PC-9 (cell line): ENCODE results near the gene ZSWIM5. TPM values are rescaled to one million over a fixed set of nuclear protein-coding genes. Genes with fewer than 3 reads are reported as not detected.

ENCODE experiments used
- BruUV-seq: library from RNA; stranded (reverse); fragments of 400-500 nt; replicated peaks from 2 replicates; lab custom pipeline; 2021; lab: Mats Ljungman, UMichigan
- CTCF ChIA-PET: fragments of 300-600 bp; sonication (Branson Sonifier 250); formaldehyde crosslinking; loops from one replicate; lab custom pipeline; 2022; ENCODE audit warnings: antibody characterized with exemption; lab: Charles Lee
- POLR2A ChIA-PET: fragments of 300-600 bp; sonication (Branson Sonifier 250); formaldehyde crosslinking; loops from one replicate; lab custom pipeline; 2022; ENCODE audit warnings: antibody characterized with exemption; ENCODE audit not compliant: unreplicated experiment; lab: Charles Lee
- DNase-seq, 2 experiments: peaks; one replicate each; pipeline versions ENCODE4 v3.0.0 to v3.0.0-alpha.2; 2015 to 2022; ENCODE audit warnings: mixed read lengths in 1 of 2
- H2AFZ ChIP-seq: fragments of 200-600 bp; sonication (generic); 2 replicates; pipeline ENCODE4 v1.8.1; 2017; ENCODE audit warnings: antibody characterized with exemption
- H3F3A ChIP-seq: fragments of 200-600 bp; sonication (generic); 2 replicates; pipeline ENCODE4 v1.8.1; 2017; ENCODE audit warnings: antibody characterized with exemption, mild to moderate bottlenecking, low read depth; ENCODE audit not compliant: insufficient read depth
- H3K27ac ChIP-seq: fragments of 200-600 bp; sonication (generic); 2 replicates; pipeline ENCODE4 v1.6.1; 2016; ENCODE audit warnings: mixed run types
- H3K27me3 ChIP-seq: fragments of 200-600 bp; sonication (generic); 2 replicates; pipeline ENCODE4 v1.6.1; 2016; ENCODE audit warnings: low read depth, mixed run types; ENCODE audit not compliant: insufficient read depth
- H3K36me3 ChIP-seq: fragments of 200-600 bp; sonication (generic); 2 replicates; pipeline ENCODE4 v1.6.1; 2016; ENCODE audit warnings: low read depth, mixed run types
- H3K4me1 ChIP-seq: fragments of 200-600 bp; sonication (generic); replicated peaks from 2 replicates; pipeline ENCODE4 v1.6.1; 2016; ENCODE audit warnings: mixed run types; ENCODE audit not compliant: insufficient read depth
- H3K4me2 ChIP-seq: fragments of 200-600 bp; sonication (generic); 2 replicates; pipeline ENCODE4 v1.6.1; 2017; ENCODE audit warnings: mixed run types
- H3K4me3 ChIP-seq: fragments of 200-600 bp; sonication (generic); 2 replicates; pipeline ENCODE4 v1.6.1; 2016; ENCODE audit warnings: mixed run types
- H3K79me2 ChIP-seq: fragments of 200-600 bp; sonication (generic); 2 replicates; pipeline ENCODE4 v1.6.1; 2017; ENCODE audit warnings: low read depth, mixed run types
- H3K9me2 ChIP-seq: fragments of 200-600 bp; sonication (generic); 2 replicates; pipeline ENCODE4 v1.8.1; 2017; ENCODE audit warnings: mild to moderate bottlenecking; ENCODE audit not compliant: insufficient read depth
- H3K9me3 ChIP-seq: fragments of 200-600 bp; sonication (generic); 2 replicates; pipeline ENCODE4 v1.8.1; 2016; ENCODE audit warnings: low read depth; ENCODE audit not compliant: insufficient read depth
- H4K20me1 ChIP-seq: fragments of 200-600 bp; sonication (generic); 2 replicates; pipeline ENCODE4 v1.8.1; 2017; ENCODE audit not compliant: insufficient read depth
- CTCF ChIP-seq: fragments of 200-600 bp; sonication (generic); conservative IDR thresholded peaks from 2 replicates; pipeline ENCODE4 v1.6.1; 2017; ENCODE audit warnings: mixed run types, antibody characterized with exemption, mild to moderate bottlenecking, moderate library complexity
- EZH2 ChIP-seq: fragments of 200-600 bp; sonication (generic); IDR thresholded peaks from 2 replicates; pipeline ENCODE4 v1.8.0; 2017; ENCODE audit warnings: antibody characterized with exemption, low read depth
- intact Hi-C: fragments of 100-400 bp; cut with micrococcal nuclease; formaldehyde crosslinking; loops from one replicate; pipeline ENCODE4 v1.10.0; 2022; ENCODE audit not compliant: unreplicated experiment
- total RNA-seq: library from RNA; stranded (reverse); gene quantifications from 2 replicates; pipeline ENCODE4 v1.2.3, GENCODE V29; 2021

Gene ZSWIM5
- total RNA-seq, 1 experiment from 2014 or later: 0.50 TPM

GRCh38 chr1:45198185-45198584 lies 8.2 kb downstream of the ZSWIM5 start:
- no peak overlapping the region for H2AFZ ChIP-seq
- DNase-seq: no peak
- no peaks in the 10 kb centered on the region; the same call in 1 of the 2 replicates for H3K9me3 ChIP-seq
- H3K36me3 ChIP-seq: no peaks in the 10 kb centered on the region
- no peaks in the 10 kb centered on the region for H3K4me1 ChIP-seq
- no peaks in the 10 kb centered on the region for H3K79me2 ChIP-seq
- intact Hi-C loops: no loop called here
- H3K27ac ChIP-seq: no peak overlapping the region
- no peaks in the 10 kb centered on the region for H3F3A ChIP-seq
- ChIA-PET CTCF (no interaction called here), POLR2A (interaction anchor here (0.6 kb wide), 1 partner anchor 1035 kb away, joined by 4 read pairs; no protein-coding TSS in a partner anchor)
- no peaks in the 10 kb centered on the region for H3K27me3 ChIP-seq
- no peaks in the 10 kb centered on the region for H3K9me2 ChIP-seq
- no TSS peak for BruUV-seq
- no peak overlapping the region for H3K4me2 ChIP-seq
- H4K20me1 ChIP-seq: no peaks in the 10 kb centered on the region
- no peak for TF ChIP-seq EZH2
- TF ChIP-seq CTCF: no peak
- no peak overlapping the region for H3K4me3 ChIP-seq

GRCh38 chr1:45196863-45197262 lies 9.5 kb downstream of the ZSWIM5 start:
- H3K9me3 ChIP-seq: no peaks in the 10 kb centered on the region
- CTCF ChIA-PET: interaction anchor here (0.6 kb wide), 1 partner anchor 186 kb away, joined by 4 read pairs; no protein-coding TSS in a partner anchor
- H3K4me1 ChIP-seq: no peaks in the 10 kb centered on the region
- TF ChIP-seq EZH2 (no peak), CTCF (no peak)
- no peaks in the 10 kb centered on the region for H3K9me2 ChIP-seq
- no peak overlapping the region for H3K4me3 ChIP-seq
- no peaks in the 10 kb centered on the region for H3F3A ChIP-seq
- BruUV-seq: no TSS peak
- no peak overlapping the region for H2AFZ ChIP-seq
- H3K27ac ChIP-seq: no peak overlapping the region
- no peak overlapping the region for H3K4me2 ChIP-seq
- H3K79me2 ChIP-seq: no peaks in the 10 kb centered on the region
- H4K20me1 ChIP-seq: no peaks in the 10 kb centered on the region
- intact Hi-C loops: no loop called here
- H3K36me3 ChIP-seq: no peaks in the 10 kb centered on the region
- no peaks in the 10 kb centered on the region for H3K27me3 ChIP-seq
- DNase-seq: peak in 1 of 2 experiments; percentile 37
- POLR2A ChIA-PET: interaction anchor here (0.5 kb wide), 1 partner anchor 465 kb away, joined by 3 read pairs; no protein-coding TSS in a partner anchor

- no TSS peak for BruUV-seq
- Histone ChIP-seq H3K4me3 (no peak overlapping the region), H3K9me3 (no peaks in the 10 kb centered on the region), H2AFZ (no peak overlapping the region), H3K27ac (no peak overlapping the region), H4K20me1 (no peaks in the 10 kb centered on the region), H3K4me2 (no peak overlapping the region), H3K9me2 (0 out of 2 replicates have a peak, but pooled peaks cover 3% of the 10 kb centered on the region), H3K4me1 (no peaks in the 10 kb centered on the region), H3K36me3 (no peaks in the 10 kb centered on the region), H3K27me3 (no peaks in the 10 kb centered on the region), H3F3A (no peaks in the 10 kb centered on the region), H3K79me2 (no peaks in the 10 kb centered on the region)
- POLR2A ChIA-PET: interaction anchor here (0.6 kb wide), 1 partner anchor 436 kb away, joined by 5 read pairs; no protein-coding TSS in a partner anchor
- no peak for TF ChIP-seq EZH2
- no peak for TF ChIP-seq CTCF
- CTCF ChIA-PET: no interaction called here
- no peak for DNase-seq
- intact Hi-C loops: no loop called here
Measured at GRCh38 chr1:45191418-45191783, 15.0 kb downstream of the ZSWIM5 start.
